ENCODE results near the gene IVNS1ABP. TPM values are rescaled to one million over a fixed set of nuclear protein-coding genes. Genes with fewer than 3 reads are reported as not detected.

The IVNS1ABP gene
- total and polyA plus RNA-seq, 2 of the 13 experiments (the other 11 are each of a cell fraction or from before 2014, with no cell fraction given) = 49.1 to 51.7 TPM

DNA sequence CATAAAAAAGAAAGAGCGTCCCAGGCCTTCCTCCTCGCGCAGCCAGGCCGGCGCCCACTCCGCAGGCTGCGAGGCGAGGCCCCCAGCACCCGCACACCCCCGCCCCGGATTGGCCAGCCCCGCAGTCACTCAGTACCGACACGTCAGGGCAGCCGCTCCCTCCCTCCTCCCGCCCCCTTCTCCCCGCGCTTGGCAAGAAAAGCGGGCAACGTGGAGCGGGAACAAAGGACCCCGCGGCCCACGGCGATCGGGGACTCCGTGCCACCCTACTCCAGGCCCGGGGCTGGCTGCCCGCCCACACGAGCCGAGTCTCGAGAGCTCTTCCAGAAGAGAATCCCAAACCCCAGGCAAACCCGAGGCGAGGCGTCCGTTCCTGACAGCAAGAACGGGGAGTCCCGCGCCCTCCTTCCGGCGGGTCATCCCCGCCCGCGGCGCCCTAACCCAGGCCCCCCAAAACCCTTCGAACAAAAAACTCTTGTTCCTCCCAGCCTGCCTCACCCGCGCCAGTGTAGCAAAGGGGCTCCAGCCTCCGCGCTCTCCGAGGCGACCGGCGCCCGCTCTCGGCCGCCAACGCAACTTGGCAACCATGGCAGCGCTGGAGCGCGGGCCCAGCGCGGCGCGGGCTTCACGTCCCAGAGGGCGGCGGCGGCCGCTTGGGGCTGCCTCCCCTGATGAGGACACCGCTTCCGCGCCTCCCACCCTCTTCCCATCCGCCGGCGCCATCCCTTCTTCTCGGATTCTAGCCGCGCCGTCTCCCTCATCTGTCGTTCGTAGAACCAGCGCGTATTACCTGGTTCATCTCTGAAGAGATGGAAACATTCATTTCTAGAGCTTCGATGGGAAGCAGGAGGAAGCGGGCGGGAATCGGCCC is 645 bp downstream of the IVNS1ABP start (continued):
- TF ChIP-seq ZBTB8A (CRISPR knock-in tag; IDR thresholded peaks at IDR 0.05; ENCODE audit: borderline replicate concordance, low read depth) (no peak), EEA1 (CRISPR knock-in tag; IDR thresholded peaks at IDR 0.05; ENCODE audit: borderline replicate concordance) (peak; percentile 76; the same call in 1 of the 2 replicates), PITX1 (CRISPR knock-in tag; IDR thresholded peaks at IDR 0.05) (peak; percentile 57; the same call in 1 of the 2 replicates), STAG1 (CRISPR knock-in tag; IDR thresholded peaks at IDR 0.05) (no peak), NFYB (CRISPR knock-in tag; IDR thresholded peaks at IDR 0.05) (peak; percentile 84), ZNF816 (CRISPR knock-in tag; IDR thresholded peaks at IDR 0.05; ENCODE audit: borderline replicate concordance) (no peak; the same call in 1 of the 2 replicates), MIXL1 (CRISPR knock-in tag; IDR thresholded peaks at IDR 0.05) (no peak)
- TF ChIP-seq, protein P1, sequence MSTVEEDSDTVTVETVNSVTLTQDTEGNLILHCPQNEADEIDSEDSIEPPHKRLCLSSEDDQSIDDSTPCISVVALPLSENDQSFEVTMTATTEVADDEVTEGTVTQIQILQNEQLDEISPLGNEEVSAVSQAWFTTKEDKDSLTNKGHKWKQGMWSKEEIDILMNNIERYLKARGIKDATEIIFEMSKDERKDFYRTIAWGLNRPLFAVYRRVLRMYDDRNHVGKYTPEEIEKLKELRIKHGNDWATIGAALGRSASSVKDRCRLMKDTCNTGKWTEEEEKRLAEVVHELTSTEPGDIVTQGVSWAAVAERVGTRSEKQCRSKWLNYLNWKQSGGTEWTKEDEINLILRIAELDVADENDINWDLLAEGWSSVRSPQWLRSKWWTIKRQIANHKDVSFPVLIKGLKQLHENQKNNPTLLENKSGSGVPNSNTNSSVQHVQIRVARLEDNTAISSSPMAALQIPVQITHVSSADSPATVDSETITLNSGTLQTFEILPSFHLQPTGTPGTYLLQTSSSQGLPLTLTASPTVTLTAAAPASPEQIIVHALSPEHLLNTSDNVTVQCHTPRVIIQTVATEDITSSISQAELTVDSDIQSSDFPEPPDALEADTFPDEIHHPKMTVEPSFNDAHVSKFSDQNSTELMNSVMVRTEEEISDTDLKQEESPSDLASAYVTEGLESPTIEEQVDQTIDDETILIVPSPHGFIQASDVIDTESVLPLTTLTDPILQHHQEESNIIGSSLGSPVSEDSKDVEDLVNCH (CRISPR knock-in tag; IDR thresholded peaks at IDR 0.05) = no peak
- TF ChIP-seq, protein P2, sequence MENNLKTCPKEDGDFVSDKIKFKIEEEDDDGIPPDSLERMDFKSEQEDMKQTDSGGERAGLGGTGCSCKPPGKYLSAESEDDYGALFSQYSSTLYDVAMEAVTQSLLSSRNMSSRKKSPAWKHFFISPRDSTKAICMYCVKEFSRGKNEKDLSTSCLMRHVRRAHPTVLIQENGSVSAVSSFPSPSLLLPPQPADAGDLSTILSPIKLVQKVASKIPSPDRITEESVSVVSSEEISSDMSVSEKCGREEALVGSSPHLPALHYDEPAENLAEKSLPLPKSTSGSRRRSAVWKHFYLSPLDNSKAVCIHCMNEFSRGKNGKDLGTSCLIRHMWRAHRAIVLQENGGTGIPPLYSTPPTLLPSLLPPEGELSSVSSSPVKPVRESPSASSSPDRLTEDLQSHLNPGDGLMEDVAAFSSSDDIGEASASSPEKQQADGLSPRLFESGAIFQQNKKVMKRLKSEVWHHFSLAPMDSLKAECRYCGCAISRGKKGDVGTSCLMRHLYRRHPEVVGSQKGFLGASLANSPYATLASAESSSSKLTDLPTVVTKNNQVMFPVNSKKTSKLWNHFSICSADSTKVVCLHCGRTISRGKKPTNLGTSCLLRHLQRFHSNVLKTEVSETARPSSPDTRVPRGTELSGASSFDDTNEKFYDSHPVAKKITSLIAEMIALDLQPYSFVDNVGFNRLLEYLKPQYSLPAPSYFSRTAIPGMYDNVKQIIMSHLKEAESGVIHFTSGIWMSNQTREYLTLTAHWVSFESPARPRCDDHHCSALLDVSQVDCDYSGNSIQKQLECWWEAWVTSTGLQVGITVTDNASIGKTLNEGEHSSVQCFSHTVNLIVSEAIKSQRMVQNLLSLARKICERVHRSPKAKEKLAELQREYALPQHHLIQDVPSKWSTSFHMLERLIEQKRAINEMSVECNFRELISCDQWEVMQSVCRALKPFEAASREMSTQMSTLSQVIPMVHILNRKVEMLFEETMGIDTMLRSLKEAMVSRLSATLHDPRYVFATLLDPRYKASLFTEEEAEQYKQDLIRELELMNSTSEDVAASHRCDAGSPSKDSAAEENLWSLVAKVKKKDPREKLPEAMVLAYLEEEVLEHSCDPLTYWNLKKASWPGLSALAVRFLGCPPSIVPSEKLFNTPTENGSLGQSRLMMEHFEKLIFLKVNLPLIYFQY (CRISPR knock-in tag; IDR thresholded peaks at IDR 0.05; ENCODE audit: borderline replicate concordance) = no peak
- TF ChIP-seq, protein P3, sequence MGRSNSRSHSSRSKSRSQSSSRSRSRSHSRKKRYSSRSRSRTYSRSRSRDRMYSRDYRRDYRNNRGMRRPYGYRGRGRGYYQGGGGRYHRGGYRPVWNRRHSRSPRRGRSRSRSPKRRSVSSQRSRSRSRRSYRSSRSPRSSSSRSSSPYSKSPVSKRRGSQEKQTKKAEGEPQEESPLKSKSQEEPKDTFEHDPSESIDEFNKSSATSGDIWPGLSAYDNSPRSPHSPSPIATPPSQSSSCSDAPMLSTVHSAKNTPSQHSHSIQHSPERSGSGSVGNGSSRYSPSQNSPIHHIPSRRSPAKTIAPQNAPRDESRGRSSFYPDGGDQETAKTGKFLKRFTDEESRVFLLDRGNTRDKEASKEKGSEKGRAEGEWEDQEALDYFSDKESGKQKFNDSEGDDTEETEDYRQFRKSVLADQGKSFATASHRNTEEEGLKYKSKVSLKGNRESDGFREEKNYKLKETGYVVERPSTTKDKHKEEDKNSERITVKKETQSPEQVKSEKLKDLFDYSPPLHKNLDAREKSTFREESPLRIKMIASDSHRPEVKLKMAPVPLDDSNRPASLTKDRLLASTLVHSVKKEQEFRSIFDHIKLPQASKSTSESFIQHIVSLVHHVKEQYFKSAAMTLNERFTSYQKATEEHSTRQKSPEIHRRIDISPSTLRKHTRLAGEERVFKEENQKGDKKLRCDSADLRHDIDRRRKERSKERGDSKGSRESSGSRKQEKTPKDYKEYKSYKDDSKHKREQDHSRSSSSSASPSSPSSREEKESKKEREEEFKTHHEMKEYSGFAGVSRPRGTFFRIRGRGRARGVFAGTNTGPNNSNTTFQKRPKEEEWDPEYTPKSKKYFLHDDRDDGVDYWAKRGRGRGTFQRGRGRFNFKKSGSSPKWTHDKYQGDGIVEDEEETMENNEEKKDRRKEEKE (IDR thresholded peaks at IDR 0.05) = no peak
- TF ChIP-seq, protein P4, sequence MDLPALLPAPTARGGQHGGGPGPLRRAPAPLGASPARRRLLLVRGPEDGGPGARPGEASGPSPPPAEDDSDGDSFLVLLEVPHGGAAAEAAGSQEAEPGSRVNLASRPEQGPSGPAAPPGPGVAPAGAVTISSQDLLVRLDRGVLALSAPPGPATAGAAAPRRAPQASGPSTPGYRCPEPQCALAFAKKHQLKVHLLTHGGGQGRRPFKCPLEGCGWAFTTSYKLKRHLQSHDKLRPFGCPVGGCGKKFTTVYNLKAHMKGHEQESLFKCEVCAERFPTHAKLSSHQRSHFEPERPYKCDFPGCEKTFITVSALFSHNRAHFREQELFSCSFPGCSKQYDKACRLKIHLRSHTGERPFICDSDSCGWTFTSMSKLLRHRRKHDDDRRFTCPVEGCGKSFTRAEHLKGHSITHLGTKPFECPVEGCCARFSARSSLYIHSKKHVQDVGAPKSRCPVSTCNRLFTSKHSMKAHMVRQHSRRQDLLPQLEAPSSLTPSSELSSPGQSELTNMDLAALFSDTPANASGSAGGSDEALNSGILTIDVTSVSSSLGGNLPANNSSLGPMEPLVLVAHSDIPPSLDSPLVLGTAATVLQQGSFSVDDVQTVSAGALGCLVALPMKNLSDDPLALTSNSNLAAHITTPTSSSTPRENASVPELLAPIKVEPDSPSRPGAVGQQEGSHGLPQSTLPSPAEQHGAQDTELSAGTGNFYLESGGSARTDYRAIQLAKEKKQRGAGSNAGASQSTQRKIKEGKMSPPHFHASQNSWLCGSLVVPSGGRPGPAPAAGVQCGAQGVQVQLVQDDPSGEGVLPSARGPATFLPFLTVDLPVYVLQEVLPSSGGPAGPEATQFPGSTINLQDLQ (CRISPR knock-in tag; IDR thresholded peaks at IDR 0.05) = no peak
- TF ChIP-seq, protein P5, sequence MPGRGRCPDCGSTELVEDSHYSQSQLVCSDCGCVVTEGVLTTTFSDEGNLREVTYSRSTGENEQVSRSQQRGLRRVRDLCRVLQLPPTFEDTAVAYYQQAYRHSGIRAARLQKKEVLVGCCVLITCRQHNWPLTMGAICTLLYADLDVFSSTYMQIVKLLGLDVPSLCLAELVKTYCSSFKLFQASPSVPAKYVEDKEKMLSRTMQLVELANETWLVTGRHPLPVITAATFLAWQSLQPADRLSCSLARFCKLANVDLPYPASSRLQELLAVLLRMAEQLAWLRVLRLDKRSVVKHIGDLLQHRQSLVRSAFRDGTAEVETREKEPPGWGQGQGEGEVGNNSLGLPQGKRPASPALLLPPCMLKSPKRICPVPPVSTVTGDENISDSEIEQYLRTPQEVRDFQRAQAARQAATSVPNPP (CRISPR knock-in tag; IDR thresholded peaks at IDR 0.05) = no peak

Data from HepG2 (cell line).